ENCODE measurements around the gene TRPM5. TPM values are rescaled to one million over a fixed set of nuclear protein-coding genes. Genes with fewer than 3 reads are reported as not detected.
"Not testable (repeated sequence)": the region's sequence is repeated elsewhere in the genome, so short reads cannot be mapped to it uniquely, and the experiment has no call there.

TRPM5 gene
- total RNA-seq, 1 donor from 2014 or later: 0.46 TPM

GRCh38 chr11:2482745-2483144 is 38.4 kb upstream of the TRPM5 start:
- Mint-ChIP-seq H3K27me3 (peaks cover 63% of the 10 kb centered on the region), H3K9me3 (ENCODE audit: low read depth) (peaks cover 15% of the 10 kb centered on the region), H3K4me3 (ENCODE audit: low read depth) (no peak overlapping the region), H3K4me1 (ENCODE audit: low read depth) (no peaks in the 10 kb centered on the region), H3K36me3 (ENCODE audit: insufficient read depth) (peaks cover 2% of the 10 kb centered on the region), H3K27ac (no peak overlapping the region)
- no peak for TF ChIP-seq CTCF (IDR thresholded peaks at IDR 0.05; ENCODE audit: unreplicated experiment)
- no peak for DNase-seq (ENCODE audit: low spot score, unreplicated experiment)

GRCh38 chr11:2482204-2482603 is 37.9 kb upstream of the TRPM5 start:
- no peak for DNase-seq (ENCODE audit: low spot score, unreplicated experiment)
- Mint-ChIP-seq H3K27me3 (peaks cover 69% of the 10 kb centered on the region), H3K4me3 (ENCODE audit: low read depth) (no peak overlapping the region), H3K4me1 (ENCODE audit: low read depth) (no peaks in the 10 kb centered on the region), H3K27ac (no peak overlapping the region), H3K9me3 (ENCODE audit: low read depth) (peaks cover 15% of the 10 kb centered on the region), H3K36me3 (ENCODE audit: insufficient read depth) (peaks cover 2% of the 10 kb centered on the region)
- TF ChIP-seq CTCF (IDR thresholded peaks at IDR 0.05; ENCODE audit: unreplicated experiment): no peak

GRCh38 chr11:2481253-2481652 is 36.9 kb upstream of the TRPM5 start:
- peak overlapping the region; percentile 43 for H3K27ac Mint-ChIP-seq
- TF ChIP-seq CTCF (IDR thresholded peaks at IDR 0.05; ENCODE audit: unreplicated experiment): no peak
- peaks cover 2% of the 10 kb centered on the region for H3K36me3 Mint-ChIP-seq (ENCODE audit: insufficient read depth)
- H3K4me1 Mint-ChIP-seq (ENCODE audit: low read depth): no peaks in the 10 kb centered on the region
- H3K4me3 Mint-ChIP-seq (ENCODE audit: low read depth): no peak overlapping the region
- peaks cover 12% of the 10 kb centered on the region for H3K9me3 Mint-ChIP-seq (ENCODE audit: low read depth)
- DNase-seq (ENCODE audit: low spot score, unreplicated experiment): no peak
- H3K27me3 Mint-ChIP-seq: peaks cover 72% of the 10 kb centered on the region

GRCh38 chr11:2480874-2481220 is 36.5 kb upstream of the TRPM5 start:
- Mint-ChIP-seq H3K4me3 (ENCODE audit: low read depth) (no peak overlapping the region), H3K27ac (no peak overlapping the region), H3K9me3 (ENCODE audit: low read depth) (peaks cover 11% of the 10 kb centered on the region), H3K4me1 (ENCODE audit: low read depth) (no peaks in the 10 kb centered on the region), H3K36me3 (ENCODE audit: insufficient read depth) (peaks cover 2% of the 10 kb centered on the region), H3K27me3 (peaks cover 69% of the 10 kb centered on the region)
- DNase-seq (ENCODE audit: low spot score, unreplicated experiment): no peak
- no peak for TF ChIP-seq CTCF (IDR thresholded peaks at IDR 0.05; ENCODE audit: unreplicated experiment)

- H3K27ac Mint-ChIP-seq; DNase-seq (ENCODE audit: low spot score, unreplicated experiment); H3K4me3 Mint-ChIP-seq (ENCODE audit: low read depth); H3K36me3 Mint-ChIP-seq (ENCODE audit: insufficient read depth); H3K4me1 Mint-ChIP-seq (ENCODE audit: low read depth): not testable (repeated sequence)
- H3K27me3 Mint-ChIP-seq: peaks cover 70% of the 10 kb centered on the region
- H3K9me3 Mint-ChIP-seq (ENCODE audit: low read depth): peaks cover 11% of the 10 kb centered on the region
Observed at GRCh38 chr11:2480067-2480873, 36.0 kb upstream of the TRPM5 start.

- DNase-seq (ENCODE audit: low spot score, unreplicated experiment): no peak
- no peak for TF ChIP-seq CTCF (IDR thresholded peaks at IDR 0.05; ENCODE audit: unreplicated experiment)
- peaks cover 60% of the 10 kb centered on the region for H3K27me3 Mint-ChIP-seq
- peaks cover 2% of the 10 kb centered on the region for H3K36me3 Mint-ChIP-seq (ENCODE audit: insufficient read depth)
- H3K4me3 Mint-ChIP-seq (ENCODE audit: low read depth): no peak overlapping the region
- H3K9me3 Mint-ChIP-seq (ENCODE audit: low read depth): peaks cover 11% of the 10 kb centered on the region
- H3K4me1 Mint-ChIP-seq (ENCODE audit: low read depth): no peaks in the 10 kb centered on the region
- no peak overlapping the region for H3K27ac Mint-ChIP-seq
Observed at GRCh38 chr11:2477936-2478335, 33.6 kb upstream of the TRPM5 start.

Data from progenitor cell of endocrine pancreas (in vitro differentiated cells).